Tracheal epithelial cell (primary cell): ENCODE data around the gene EYA3. TPM values are rescaled to one million over a fixed set of nuclear protein-coding genes. Genes with fewer than 3 reads are reported as not detected.

Source experiments
- total RNA-seq: library from RNA; depleted of rRNA; stranded (reverse); fragments of >200 nt; gene quantifications from 2 replicates; pipeline ENCODE4 v1.2.1, GENCODE V29; 2014

Gene EYA3, protein sequence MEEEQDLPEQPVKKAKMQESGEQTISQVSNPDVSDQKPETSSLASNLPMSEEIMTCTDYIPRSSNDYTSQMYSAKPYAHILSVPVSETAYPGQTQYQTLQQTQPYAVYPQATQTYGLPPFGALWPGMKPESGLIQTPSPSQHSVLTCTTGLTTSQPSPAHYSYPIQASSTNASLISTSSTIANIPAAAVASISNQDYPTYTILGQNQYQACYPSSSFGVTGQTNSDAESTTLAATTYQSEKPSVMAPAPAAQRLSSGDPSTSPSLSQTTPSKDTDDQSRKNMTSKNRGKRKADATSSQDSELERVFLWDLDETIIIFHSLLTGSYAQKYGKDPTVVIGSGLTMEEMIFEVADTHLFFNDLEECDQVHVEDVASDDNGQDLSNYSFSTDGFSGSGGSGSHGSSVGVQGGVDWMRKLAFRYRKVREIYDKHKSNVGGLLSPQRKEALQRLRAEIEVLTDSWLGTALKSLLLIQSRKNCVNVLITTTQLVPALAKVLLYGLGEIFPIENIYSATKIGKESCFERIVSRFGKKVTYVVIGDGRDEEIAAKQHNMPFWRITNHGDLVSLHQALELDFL
- total RNA-seq = 7.7 and 11.6 TPM in 2 replicates

DNA sequence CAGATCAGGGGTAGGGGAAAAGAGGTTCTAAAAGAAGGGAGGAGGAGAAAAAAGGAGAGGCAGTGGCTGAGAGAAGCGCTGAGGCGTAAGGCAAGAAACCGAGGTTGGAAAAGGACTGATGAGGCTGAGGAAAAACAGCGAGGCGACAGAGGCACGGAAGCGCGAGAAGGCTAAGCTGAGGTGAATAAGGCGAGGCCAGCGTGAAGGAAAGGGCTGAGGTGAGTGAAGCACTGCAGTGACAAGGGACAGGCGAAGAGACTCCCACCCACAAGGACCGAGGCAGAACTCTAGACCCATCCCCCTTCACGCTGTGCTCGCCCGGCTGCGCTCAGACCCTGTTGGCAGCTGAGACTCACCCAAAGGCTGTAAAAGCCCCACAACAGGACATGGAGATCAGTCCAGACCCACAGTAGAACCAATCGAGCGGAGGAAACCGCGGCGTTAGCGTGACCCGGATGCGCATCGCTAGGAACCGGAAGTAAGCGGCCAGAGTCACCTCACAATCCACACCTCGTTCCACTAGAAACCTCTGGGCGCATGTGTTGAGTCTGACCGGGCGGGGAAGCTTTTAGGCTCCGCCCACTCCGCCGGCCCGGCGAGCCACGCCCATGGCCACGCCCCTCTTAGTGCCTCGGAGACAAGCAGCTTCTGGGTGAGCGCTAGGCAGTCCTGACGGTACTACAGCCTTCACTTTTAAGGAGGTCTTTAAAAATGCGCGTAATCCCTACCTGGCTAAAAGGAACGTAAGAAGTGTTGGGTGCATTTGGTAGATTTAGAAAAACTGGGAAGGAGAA, at the start of gene EYA3:
TSS of gene EYA3 (minus strand) at position 443 of the 794 bp plus-strand sequence. CDS start 30,584 bp downstream, outside the sequence.

DNA sequence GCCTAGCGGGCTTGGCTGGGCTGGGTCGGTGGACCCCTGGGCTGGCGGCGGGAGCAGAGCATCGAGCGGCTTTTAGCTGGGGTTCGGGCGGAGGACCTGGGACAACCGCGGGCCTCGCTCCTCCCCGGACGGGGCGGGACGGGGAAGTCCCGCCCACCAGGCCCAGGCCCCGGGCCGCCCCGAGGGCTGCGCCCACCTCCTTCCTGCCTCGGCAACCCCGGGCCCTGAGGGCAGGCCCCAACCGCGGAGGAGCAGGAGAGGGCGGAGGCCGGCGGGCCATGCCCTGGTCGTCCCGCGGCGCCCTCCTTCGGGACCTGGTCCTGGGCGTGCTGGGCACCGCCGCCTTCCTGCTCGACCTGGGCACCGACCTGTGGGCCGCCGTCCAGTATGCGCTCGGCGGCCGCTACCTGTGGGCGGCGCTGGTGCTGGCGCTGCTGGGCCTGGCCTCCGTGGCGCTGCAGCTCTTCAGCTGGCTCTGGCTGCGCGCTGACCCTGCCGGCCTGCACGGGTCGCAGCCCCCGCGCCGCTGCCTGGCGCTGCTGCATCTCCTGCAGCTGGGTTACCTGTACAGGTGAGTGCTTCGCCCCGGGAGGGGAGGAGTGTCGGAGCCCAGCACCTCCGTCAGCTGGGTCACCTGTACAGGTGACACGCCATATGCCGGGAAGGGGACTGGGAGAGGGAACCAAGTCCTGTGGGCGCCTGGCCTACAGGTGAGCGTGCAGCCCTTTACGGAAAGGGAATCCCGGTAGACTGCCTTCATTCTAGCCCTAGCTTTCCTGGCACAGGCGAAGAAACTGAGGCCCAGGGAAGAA, 128.4 kb downstream of the EYA3 start, which contains the start of gene XKR8:
TSS of gene XKR8 (plus strand) at position 182 of the 812 bp plus-strand sequence. CDS start at position 279, 97 bp downstream.

DNA sequence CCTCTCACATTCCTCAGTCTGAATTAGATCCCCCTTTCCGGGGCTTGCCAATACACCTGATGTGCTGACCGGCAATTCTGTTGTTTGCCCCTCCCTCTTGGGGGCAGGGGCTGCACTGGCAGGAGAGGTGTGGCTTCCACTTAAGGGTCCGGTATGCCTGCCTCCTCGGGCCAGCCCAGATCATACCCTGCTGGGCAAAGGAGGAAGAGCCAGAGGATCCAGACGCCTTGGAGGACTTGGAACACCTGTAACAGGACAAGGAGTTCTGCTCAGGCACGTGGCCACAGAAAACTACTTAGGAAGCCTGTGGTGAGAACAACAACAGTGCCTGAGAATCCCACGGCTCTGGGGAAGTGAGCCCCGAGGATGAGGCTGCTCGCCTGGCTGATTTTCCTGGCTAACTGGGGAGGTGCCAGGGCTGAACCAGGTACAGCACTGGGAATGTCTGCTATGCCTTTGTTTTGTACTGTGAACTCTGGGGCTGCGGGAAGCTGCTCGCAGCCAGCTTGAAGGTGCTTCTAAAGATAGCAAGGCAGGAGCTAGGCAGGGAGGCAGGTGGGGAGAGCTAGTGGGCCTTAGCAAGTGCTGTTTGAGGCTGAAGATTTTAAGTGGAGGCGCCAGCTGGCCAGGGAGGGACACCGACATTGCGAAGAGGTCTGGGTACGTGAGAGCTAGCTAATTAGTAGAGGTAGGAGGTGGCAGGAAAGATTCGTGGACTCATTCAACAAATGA, 153.4 kb downstream of the EYA3 start, which contains the start of gene SMPDL3B:
TSS of gene SMPDL3B (plus strand) at position 183 of the 732 bp plus-strand sequence. CDS start at position 367, 184 bp downstream.

Other genes starting within 250 kb of the EYA3 start
- gene THEMIS2, start 216.1 kb downstream of the EYA3 start, total RNA-seq = 8.1 and 18.6 TPM in 2 replicates
- 24.1 and 26.0 TPM in 2 replicates for gene RPA2, start 174.0 kb downstream of the EYA3 start, total RNA-seq
- 1.1 and 8.2 TPM in 2 replicates for gene SMPDL3B, start 153.6 kb downstream of the EYA3 start, total RNA-seq
- 2.2 and 5.3 TPM in 2 replicates for gene XKR8, start 128.6 kb downstream of the EYA3 start, total RNA-seq
- 7.5 and 8.7 TPM in 2 replicates for gene PTAFR, start 88.1 kb upstream of the EYA3 start, total RNA-seq
- 37.1 and 54.9 TPM in 2 replicates for gene DNAJC8, start 144.4 kb upstream of the EYA3 start, total RNA-seq
- gene ATP5IF1, start 147.5 kb upstream of the EYA3 start, total RNA-seq = 163 and 168 TPM in 2 replicates
- gene SESN2, start 170.9 kb upstream of the EYA3 start, total RNA-seq = 21.9 and 35.0 TPM in 2 replicates
- gene MED18, start 240.4 kb upstream of the EYA3 start, total RNA-seq = 29.0 and 30.6 TPM in 2 replicates